RPMI8226 (cell line): ENCODE measurements around the gene TTLL5.

ENCODE experiments used
- DNase-seq: peaks from one replicate; pipeline ENCODE4 v3.0.0-alpha.2; 2015

The TTLL5 gene

DNA sequence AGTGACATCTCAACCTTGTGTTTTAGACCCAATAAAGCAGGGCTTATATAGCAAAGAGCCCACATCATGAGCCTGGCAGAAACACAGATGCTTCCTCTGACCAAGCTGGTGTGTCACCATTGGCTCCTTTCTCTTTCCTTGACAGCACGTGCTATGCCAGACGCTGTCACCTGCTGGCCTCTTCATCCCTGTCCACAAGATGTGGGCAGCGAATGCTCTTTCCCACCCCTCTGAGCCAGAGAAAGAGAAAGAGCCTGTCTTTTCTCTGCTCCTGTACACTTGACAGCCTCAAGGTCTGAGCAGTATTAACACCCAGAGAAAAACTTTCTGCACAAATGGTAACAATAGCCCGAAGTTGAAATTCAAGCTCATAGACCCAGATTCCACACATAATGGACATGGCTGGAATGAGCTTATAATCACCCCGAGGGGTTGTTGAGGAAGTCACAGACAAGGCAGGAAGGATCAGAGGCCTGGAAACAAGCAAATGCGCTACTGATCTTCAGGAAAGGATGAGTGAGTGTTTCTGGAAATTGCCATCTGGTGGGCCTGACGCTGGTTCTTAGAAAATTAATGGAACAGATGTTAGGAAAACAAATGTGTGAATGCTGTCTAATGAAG, 311.9 kb downstream of the TTLL5 start:
- no peak for DNase-seq

DNA sequence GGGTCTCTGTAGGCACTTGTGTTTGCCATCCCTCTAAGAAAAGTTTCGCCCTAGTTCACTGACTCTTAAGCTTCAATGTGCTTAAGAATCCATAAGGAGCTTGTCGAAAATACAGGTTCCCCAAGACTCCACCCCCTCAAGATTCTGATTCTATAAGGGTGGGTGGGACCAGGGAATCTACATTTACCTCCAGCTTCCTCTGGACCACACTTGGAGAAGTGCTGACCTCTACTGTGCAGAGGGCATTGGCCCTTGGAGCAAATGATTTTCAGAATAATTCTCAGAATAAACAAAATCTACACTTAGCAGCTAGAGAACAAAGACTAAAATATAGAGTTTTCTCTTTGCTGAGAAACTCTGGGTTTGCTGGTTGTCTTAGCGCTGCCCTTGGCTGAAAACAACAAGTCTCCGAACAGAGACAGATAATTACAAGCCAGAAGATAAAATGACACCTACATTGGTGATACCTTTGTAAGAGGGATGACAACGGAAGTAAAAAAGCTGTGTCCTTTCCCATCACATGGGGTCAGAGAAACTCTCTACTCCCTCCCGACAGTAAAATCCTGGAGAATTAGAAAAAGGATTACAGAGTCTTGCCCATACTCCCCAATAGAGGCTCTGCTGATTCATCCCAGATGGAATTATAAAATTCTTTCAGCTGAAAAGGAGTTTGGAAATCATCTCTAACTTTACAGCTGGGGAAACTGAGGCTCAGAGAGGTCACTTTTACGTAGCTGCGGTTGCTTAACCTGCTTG, 316.0 kb downstream of the TTLL5 start:
- DNase-seq = no peak

DNA sequence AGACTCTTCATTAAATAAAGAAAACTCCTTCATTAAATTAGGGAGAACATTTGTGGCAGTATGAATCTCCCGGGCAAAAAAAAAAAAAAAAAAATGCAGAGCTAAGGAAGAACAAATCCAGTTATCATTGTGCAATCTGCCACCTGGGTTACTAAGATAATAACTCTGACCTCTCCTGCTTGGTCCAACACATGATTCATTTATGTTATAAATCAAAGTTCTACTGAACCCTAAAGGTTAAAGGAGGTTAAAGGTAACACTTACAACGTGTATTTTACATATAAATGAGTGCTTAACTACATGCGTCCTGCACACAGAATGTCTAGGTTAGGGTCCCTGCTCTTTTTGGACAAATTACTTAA, 316.5 kb downstream of the TTLL5 start:
- no peak for DNase-seq

DNA sequence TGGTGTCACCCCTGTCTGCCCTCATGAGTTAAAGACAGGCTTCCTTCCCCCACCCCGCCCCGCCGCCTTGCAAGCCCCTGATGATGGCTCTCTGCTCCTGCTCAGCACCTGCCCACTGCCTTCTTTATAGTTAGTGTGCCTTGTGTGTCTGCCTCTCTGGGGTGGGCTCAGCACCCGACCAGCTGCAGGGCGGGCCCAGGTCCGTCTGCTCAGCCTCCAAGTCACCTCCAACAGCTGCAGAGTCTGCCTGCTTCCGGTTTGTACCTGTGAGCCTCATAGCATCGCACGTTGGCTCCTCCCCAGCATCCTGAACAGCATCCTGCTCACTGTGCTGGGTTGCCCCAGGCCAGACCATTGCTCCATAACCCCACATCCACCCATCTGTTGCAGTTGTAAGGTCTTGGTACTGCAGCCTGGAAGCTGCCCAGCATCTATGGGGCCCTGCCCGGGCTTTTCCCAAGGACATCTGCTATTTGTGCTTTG, 317.2 kb downstream of the TTLL5 start:
- peak; percentile 5 for DNase-seq

DNA sequence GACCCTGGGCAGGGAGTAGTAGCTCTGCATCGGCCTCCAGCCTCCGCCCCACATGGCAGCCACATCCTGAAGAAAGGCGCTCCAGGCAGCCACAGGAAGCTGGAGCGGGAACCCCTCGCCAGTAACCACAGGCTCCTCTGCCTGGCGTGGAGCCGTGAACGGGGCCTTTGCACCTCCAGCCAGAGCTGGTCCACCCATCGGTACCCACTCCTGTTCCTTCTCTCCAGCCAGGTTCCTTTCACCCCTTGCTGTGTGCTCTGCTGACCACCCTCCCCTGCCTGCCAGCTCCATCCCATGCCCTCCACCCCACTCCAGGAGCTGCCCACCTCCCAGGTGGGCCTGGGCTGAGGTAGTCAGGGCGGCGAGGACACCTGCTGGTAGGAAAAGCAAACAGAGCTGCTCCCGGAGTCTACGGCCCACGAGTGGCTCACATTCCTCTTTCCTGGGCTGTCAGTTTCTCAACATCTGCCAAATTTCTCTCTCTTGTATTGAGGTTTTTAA, 318.1 kb downstream of the TTLL5 start:
- no peak for DNase-seq

DNA sequence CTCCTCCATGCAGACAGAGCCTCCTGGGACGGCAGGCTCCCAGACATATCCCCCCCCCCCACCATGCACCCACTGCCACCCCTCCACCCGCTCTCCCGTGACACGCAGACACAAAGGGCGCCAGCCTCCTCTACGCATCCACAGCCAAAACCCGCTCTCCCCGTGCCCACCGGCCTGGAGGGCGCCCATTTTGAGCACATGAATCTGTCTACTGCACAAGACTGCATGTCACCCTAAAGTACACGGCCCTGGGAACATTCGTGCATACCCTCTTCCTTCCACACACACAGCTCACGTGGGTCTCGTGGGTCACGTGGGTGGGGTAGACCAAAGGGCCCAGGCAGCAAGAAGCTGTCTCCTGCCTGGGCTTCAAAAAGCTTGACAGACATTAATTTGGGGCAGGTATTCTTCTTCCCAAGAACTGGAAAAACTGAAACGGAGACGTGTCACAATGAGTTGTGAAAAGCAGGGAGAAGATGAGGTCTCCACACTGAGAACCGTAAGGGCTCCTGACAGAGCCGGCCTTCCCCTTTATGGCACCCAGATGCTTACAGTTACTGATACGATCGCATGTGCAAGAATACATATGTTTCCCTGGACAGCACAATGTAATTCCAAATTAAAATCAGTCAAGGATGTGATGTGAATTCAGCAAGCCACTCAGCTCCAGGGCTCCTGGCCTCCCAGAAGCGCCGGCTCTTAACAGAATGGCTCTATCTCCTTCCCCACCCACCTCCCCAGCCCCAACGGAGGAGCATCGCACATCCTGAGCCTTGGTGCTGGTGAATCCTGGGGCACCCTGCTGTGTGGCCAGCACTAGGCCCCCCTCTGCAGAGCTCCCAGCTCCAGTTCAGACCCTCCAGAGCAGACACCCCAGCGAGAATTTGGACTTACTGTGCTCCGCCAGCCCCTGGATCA, 318.9 kb downstream of the TTLL5 start:
- no peak for DNase-seq

DNA sequence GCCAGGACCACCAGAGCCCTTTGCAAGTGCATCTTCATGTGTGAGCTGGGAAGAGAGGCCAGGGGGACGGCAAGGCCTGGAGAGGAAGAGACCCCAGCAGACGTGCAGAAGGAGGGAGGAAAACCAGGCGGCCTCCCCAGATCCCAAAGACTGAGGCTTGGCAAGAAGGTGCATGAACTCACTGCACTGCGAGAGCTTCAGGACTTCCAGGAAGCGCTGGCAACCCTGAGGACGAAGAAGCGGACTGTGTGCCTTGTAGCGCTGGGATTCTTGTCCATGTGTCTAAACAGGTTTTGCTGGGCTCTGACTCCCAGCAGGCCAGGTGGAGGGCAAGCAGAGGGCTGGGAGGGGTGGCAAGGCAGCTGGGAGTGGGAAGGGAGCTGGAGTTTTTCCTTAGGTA, 319.8 kb downstream of the TTLL5 start:
- DNase-seq = no peak

DNA sequence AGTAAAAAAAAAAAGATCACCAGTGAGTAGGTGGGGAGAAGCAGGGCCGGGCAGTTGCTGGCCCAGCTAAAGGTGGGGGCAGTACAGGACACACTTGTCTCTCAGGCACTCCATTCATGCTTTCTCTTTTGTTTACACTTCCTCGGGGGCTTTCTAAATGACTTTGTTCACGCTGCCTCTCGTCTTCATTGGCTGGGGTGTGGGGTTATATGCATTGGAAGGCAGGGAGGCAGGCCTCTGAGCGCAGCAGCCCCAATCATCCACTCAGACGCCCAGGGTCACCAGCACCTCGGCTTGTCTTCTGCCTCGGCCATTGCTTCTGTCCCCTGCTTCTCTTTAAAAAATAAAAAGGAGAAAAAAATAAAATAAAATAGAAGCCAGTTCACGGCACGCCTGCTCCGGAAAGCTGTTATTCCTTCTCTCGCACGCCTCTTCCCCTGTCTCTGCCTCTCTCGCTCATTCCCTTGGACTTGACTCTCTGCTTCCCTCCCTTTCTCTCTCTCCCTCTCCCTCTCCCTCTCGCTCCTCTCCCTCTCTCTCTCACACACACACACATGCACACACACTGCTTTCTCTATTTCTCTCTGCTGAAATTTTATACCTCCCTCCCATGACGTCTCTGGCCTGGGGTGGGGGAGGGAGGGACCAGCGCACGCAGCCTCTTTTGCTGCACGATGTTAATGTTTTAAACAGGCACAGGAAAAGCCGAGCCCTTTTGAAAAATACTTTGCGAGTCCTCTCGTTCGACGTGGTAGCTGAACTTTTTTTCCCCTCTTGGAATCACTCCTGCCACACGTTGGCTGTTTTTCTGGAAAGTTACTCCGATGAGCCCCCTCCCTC, 320.6 kb downstream of the TTLL5 start, which contains the start of gene TGFB3:
Gene TGFB3 (minus strand): TSS at position 570 of the 840 bp plus-strand sequence. CDS start 1,102 bp downstream, outside the sequence.
- DNase-seq = peak; percentile 44

DNA sequence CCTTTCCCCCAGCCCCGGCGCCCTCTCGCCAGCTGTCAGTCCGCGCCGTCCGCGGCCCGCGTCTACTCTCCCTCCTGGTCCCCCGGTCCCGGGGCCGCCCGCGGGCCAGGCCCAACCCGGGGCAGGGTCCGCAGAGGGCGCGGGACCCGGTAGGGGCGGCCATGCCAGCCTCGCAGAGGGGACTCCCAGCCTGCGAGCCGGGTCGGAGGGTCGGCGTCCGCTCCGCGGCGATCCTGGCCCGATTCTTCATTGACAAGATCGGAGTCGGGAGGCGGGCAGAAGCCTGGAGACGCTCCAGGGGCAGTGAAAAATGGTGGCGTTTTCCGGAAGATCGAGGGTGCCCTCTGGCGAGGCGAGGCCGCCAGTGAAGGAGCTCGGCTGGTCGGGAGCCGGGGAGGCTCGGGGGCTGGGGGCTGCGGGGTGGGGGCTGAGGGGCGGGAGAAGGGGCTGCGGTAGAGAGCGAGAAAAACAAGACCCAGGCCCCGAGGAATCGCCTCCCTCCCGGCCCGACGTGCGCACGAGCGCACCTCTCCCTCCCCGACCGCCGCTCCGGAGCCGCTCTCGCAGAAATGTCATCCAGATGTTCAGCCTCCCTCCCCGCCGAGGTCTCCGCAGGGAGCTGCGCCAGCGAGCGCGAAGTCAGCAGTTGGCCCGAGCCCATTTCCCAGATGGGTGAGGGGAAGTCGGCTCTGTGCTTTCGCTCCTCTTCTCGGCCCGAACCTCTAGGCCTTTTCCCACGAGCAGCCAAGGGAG, 321.4 kb downstream of the TTLL5 start:
- peak; percentile 83 for DNase-seq

DNA sequence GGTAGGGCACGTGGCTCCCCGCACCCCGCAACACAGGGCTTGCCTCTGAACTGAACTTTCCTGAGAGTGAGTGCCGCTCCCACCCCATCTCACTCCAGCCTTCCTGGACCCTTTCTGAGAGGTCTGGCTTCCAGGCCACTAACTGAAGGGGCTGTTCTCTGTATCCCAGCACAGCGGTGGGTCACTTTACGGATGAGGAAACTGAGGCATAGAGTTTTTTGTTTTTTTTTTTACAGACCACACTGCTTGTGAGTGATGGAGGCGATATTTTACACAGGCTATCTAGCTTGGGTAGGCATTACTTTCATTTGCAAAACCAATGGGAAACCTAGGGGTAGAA, 321.9 kb downstream of the TTLL5 start:
- DNase-seq = no peak

DNA sequence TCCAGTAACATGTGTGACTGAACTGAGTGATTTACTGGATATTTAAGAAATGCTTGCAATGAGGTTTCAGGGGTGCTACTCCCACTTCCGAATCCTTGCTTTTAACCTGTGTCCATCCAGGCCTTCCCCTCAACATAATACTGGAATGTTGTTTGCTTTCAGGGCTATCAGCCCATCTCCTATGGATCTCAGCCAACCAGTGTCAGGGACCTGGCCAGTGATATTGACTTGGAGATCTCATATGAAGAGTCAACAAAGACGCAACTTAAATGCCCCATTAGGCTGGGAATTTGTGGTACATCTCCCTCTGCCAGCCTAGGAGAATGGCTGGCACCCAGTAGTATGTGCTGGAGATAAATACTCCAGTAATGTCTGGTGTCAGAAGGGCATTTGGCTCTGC, 323.6 kb downstream of the TTLL5 start:
- DNase-seq = no peak

DNA sequence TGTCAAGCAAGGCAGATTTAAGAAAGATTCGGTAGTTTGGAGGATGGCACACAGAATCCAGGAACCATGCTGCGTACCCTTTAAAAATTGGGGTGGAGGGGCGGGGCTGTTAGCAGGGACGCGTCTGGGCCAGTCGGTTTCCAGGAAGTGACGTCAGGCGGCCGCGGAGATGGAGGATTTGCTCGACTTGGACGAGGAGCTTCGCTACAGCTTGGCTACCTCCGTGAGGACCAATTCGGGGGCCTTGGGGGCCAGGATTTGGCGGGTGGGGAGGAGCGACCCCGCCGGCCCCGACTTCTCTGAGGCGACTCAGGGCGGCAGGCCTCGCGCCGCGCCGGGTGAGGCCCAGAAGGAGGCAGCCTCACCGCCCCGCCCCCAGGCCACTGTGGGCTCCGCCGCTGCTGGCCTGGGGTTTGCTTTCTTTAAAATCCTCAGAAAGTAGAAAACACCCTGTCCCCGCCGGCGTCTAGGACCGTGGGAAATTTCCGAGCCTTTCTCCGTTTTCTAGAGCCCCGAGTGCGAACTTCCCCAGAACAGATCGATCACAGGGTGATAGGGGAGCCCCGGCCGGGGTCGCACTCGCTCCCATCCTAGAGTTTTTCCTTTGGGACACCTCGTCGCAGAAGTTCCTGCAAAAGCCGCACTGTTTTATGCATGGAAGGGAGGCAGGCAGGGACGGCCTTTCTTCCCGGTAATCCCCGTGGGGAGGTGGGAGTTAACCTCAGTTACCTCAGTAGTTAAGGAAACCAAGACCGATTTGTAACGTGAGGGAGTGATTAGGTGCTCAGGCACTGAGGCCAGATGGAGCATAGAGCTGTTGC, 324.8 kb downstream of the TTLL5 start, which contains the start of gene IFT43:
Gene IFT43 (plus strand): TSS at position 146 of the 821 bp plus-strand sequence. CDS start 24 bp downstream, at position 170.
- peak; percentile 82 for DNase-seq

DNA sequence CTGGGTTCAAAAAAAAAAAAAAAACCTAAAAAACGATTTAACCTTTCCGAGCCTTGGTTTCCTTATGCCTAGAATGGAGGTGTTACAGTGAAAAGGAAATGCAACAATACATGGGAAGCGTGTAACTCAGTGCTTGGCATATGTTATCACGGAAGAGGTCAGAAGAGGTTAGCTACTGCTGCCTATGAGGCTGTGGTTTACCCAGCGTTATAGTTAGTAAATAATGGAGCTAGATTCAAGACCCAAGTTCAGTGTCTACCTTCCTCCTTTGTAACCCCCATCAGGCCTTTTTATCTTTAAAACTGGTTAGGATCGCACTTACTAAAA, 325.4 kb downstream of the TTLL5 start:
- no peak for DNase-seq

DNA sequence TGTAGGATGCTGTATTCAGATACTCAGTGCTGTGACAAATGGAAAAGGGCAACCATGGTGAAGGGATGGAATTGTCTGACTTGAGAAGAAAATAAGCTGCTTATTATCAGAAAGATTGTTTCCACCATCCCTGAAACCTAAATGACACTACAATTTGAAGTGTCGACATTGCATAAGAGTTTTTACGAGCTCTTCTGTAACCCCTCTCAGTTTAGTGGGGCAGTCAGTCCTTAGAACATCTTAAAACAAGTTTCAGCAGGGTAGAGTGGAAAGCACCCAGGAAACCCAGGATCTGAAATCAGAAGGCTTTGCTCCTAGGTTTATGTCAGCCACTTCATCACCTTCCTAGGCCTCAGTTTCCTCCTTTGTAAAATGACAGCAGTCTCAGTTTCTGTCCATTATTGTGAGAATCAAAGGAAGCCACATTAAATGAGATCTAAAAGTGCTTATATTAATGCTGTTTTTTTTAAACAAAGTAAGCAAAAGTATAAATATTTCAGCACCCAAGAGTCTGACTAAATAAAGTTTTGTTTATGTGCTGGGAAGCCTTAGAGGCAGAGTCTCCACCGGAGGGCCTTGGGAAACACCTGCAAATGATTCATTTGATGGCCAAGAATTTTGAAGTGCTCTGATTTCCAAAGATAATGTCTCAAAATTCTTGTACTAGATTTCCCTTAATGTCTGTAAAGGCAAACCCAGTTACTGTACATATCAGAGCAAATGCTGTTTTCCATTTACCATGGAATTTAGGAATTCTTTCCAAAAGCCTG, 326.3 kb downstream of the TTLL5 start:
- DNase-seq = no peak

DNA sequence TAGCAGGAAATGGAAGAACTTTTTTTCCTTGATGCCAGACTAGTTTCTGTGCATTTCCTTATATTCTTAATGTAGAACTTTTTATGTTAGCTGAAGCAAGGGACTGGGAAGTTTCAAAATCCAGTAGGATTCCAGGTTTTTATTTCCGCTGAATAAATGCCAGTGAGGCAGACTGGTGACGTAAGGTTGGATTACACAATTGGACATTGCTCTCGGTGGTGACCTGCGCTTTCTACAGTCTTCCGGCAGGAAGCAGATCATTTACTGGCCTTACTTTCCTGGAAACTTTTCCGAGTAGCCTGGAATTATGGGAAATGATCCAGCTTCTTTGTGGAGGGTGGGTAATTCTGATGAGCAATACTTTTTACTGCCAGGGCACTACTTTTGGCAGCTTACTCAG, 328.1 kb downstream of the TTLL5 start:
- no peak for DNase-seq

DNA sequence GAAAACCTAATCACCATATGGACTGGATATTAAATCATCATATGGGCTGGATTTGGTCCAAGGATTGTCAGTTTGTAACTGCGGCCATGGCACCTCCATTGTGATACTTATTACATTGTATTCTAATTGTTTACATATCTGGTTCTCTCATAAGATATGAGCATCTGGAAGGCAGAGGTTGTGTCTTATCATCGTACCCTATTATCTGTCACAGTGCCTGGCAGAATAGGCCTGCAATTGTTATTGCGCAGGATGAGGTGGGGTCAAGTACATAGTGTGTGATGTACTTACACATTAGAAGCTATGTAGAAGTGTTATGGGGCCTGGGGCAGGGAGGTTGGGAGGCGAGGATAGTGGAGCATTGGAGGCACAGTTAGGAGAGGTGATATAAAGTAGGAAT, 329.3 kb downstream of the TTLL5 start:
- no peak for DNase-seq

DNA sequence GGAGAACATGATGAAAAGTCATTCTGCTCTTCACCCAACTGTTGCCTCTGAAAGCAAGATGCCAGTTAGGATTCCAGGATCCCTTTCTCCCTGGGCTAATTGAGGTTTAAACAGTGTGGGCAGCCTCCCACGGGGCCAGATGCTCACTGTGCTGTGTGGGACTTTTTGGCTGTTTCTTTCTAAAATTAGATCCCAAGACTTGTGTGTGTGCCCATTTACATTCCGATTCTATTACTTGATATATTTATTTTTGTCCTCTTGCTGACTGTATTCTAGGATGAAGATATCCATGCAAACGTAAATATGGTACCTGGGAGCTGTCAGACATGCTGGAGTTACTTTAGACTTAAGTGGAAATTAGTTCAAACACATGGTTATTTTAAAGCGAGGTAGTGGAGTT, 330.7 kb downstream of the TTLL5 start:
- DNase-seq = no peak

DNA sequence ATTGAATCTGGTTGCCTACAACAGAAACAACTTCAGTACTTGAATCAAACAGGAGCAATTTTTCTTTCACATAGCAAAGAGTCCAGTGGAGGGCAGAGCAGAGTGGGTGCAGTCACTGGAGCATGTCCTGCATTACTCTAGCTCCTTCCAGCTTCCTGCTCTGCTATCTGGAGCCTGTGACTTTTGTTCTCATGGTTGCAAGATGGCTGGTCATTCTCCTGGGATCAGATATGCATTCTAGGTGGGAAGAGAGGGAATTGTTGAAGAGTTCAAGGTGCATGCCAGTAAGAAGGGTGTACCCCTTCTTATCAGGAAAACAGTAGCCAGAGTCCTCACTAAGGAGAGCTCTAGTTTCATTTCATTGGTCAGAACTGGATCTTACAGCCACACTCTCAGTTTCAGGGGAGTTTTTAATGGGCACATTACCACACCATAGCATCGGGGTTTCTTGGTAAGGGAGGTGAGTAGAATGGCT, 332.6 kb downstream of the TTLL5 start:
- no peak for DNase-seq

DNA sequence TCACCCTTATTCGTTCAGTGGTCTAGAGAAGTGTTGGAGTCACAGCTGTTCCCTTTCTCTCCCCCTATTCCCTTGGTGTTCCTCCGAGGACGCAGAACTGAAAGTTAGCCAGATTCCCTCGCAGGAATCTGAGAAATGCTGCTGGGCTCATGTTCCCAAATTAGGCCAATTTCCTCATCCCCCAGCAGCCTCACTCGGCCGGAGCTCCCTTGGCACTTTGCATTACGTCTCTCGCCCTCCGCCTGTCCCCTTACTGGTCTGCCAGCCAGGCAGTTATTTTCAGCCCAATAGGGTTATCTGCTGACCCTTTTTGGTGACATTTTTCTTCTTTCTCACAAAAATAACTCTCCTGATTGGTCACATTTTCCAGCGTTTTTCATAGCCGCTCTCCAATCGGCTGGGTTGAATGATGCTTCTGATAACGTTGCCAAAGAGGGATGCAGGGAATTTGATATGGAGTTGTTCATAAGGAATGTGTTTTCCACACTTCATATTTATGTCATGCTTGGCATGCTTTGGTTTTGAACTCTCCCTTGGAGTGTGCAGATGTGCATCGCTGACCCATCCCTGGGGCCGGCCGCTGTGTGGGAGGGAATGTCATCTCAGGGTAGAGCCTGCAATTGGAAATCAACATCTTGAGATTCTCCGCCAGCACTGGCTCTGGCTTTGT, 334.5 kb downstream of the TTLL5 start:
- DNase-seq = no peak
